ENCODE results near the gene CCNO. TPM values are rescaled to one million over a fixed set of nuclear protein-coding genes. Genes with fewer than 3 reads are reported as not detected.

CCNO gene
- total and polyA plus RNA-seq, 7 donors, result 2.0 TPM; not detected in 6

- Histone ChIP-seq H3K27me3 (peaks cover 84 to 100% (median 84%) of the 10 kb centered on the region in 3 donors), H3K36me3 (no peaks in the 10 kb centered on the region), H3K9me3 (no peaks in the 10 kb centered on the region), H3K4me1 (peaks cover 0 to 33% (median 28%) of the 10 kb centered on the region in 4 donors), H3K4me3 (no peak overlapping the region), H3K27ac (no peak overlapping the region)
- DNase-seq, result no peak
- WGBS, 2 donors, result 10 to 17% methylated on average over 61 of the region's 61 CpGs
- intact Hi-C loops (cut with DNase I), result no loop called here
- TF ChIP-seq POLR2AphosphoS5 (IDR thresholded peaks at IDR 0.05), result no peak
- no peak for TF ChIP-seq EP300 (IDR thresholded peaks at IDR 0.05)
- TF ChIP-seq POLR2A (IDR thresholded peaks at IDR 0.05), result no peak
- TF ChIP-seq, protein P1, sequence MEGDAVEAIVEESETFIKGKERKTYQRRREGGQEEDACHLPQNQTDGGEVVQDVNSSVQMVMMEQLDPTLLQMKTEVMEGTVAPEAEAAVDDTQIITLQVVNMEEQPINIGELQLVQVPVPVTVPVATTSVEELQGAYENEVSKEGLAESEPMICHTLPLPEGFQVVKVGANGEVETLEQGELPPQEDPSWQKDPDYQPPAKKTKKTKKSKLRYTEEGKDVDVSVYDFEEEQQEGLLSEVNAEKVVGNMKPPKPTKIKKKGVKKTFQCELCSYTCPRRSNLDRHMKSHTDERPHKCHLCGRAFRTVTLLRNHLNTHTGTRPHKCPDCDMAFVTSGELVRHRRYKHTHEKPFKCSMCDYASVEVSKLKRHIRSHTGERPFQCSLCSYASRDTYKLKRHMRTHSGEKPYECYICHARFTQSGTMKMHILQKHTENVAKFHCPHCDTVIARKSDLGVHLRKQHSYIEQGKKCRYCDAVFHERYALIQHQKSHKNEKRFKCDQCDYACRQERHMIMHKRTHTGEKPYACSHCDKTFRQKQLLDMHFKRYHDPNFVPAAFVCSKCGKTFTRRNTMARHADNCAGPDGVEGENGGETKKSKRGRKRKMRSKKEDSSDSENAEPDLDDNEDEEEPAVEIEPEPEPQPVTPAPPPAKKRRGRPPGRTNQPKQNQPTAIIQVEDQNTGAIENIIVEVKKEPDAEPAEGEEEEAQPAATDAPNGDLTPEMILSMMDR (IDR thresholded peaks at IDR 0.05), result no peak
These were observed 10.2 kb downstream of the CCNO start for GRCh38 chr5:55222985-55223811.

- no peak for TF ChIP-seq POLR2AphosphoS5 (IDR thresholded peaks at IDR 0.05)
- TF ChIP-seq, protein P1 (IDR thresholded peaks at IDR 0.05), result no peak
- no peak for TF ChIP-seq POLR2A (IDR thresholded peaks at IDR 0.05)
- TF ChIP-seq EP300 (IDR thresholded peaks at IDR 0.05), result no peak
- no peak for DNase-seq
- H3K27me3 ChIP-seq, result peaks cover 75 to 98% (median 76%) of the 10 kb centered on the region in 3 donors
- H3K9me3 ChIP-seq, result no peaks in the 10 kb centered on the region
- intact Hi-C loops (cut with DNase I), result no loop called here
- WGBS, 2 donors, result 25 to 40% methylated on average over 30 of the region's 30 CpGs
- H3K4me1 ChIP-seq, result peaks cover 0 to 26% (median 22%) of the 10 kb centered on the region in 4 donors
- no peak overlapping the region for H3K27ac ChIP-seq
- no peaks in the 10 kb centered on the region for H3K36me3 ChIP-seq
- no peak overlapping the region for H3K4me3 ChIP-seq
These were observed 11.1 kb downstream of the CCNO start for GRCh38 chr5:55222092-55222984.

GRCh38 chr5:55220433-55221185 lies 12.8 kb downstream of the CCNO start:
- 3 to 4% methylated on average over 62 of the region's 62 CpGs for WGBS, 2 donors
- Histone ChIP-seq H3K27me3 (peaks cover 58 to 81% (median 59%) of the 10 kb centered on the region in 3 donors), H3K9me3 (no peaks in the 10 kb centered on the region), H3K4me1 (peaks cover 0 to 14% (median 11%) of the 10 kb centered on the region in 4 donors), H3K27ac (no peak overlapping the region), H3K4me3 (peak overlapping the region in 3 of 4 donors; percentile 10 to 21 (median 21)), H3K36me3 (no peaks in the 10 kb centered on the region)
- DNase-seq, result no peak
- intact Hi-C loops (cut with DNase I), result no loop called here
- TF ChIP-seq EP300 (IDR thresholded peaks at IDR 0.05), result no peak
- TF ChIP-seq POLR2AphosphoS5 (IDR thresholded peaks at IDR 0.05), result no peak
- no peak for TF ChIP-seq POLR2A (IDR thresholded peaks at IDR 0.05)
- TF ChIP-seq, protein P1 (IDR thresholded peaks at IDR 0.05), result no peak

DNA sequence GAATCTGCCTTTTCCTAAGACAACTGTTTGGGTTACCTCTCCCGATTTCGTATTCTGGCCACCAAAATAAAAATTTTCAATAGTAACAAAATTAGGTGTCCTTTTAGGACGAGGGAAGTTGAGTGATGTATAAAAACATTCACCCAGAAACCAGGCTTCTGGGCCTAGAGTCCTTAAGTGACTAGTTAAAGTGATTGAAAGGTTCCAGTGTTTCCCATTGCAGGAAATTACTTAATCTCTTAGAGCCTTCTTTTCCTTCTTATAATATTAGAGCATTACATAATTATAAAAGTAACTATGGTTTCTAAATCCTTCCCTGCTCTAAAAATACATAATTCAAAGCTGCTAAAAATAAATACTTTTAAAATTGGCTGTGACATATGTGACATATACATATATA lies 13.6 kb downstream of the CCNO start:
- Histone ChIP-seq H3K4me3 (no peak overlapping the region), H3K9me3 (no peaks in the 10 kb centered on the region), H3K27ac (no peak overlapping the region), H3K36me3 (no peaks in the 10 kb centered on the region), H3K27me3 (peaks cover 50 to 72% (median 50%) of the 10 kb centered on the region in 3 donors), H3K4me1 (peaks cover 0 to 14% (median 11%) of the 10 kb centered on the region in 4 donors)
- no peak for DNase-seq
- intact Hi-C loops (cut with DNase I), result no loop called here
- WGBS, 2 donors, result 81 to 84% methylated on average over 3 of the region's 3 CpGs
- TF ChIP-seq, protein P1 (IDR thresholded peaks at IDR 0.05), result no peak
- TF ChIP-seq POLR2AphosphoS5 (IDR thresholded peaks at IDR 0.05) (no peak), POLR2A (IDR thresholded peaks at IDR 0.05) (no peak), EP300 (IDR thresholded peaks at IDR 0.05) (no peak)

Data from sigmoid colon (tissue), 7 donors.